Calu3 (cell line): ENCODE measurements around the gene SYTL1. TPM values are rescaled to one million over a fixed set of nuclear protein-coding genes. Genes with fewer than 3 reads are reported as not detected.
A peak's percentile ranks its signal among the peaks of the same experiment; 100 is the strongest.

Experiments
- BruUV-seq: library from RNA; stranded (reverse); fragments of 400-500 nt; replicated peaks from 2 replicates; lab custom pipeline; 2021; lab: Mats Ljungman, UMichigan
- CTCF ChIA-PET: fragments of 300-600 bp; sonication (Branson Sonifier 250); formaldehyde crosslinking; loops from one replicate; lab custom pipeline; 2022; ENCODE audit warnings: antibody characterized with exemption; lab: Charles Lee
- DNase-seq: peaks from one replicate; pipeline ENCODE4 v3.0.0; 2022
- H3K27ac Mint-ChIP-seq: one replicate; pipeline ENCODE4 v1.8.0; 2022; ENCODE audit warnings: mixed read lengths; ENCODE audit not compliant: unreplicated experiment
- H3K27me3 Mint-ChIP-seq: one replicate; pipeline ENCODE4 v1.8.0; 2022; ENCODE audit warnings: mixed read lengths; ENCODE audit not compliant: unreplicated experiment
- H3K36me3 Mint-ChIP-seq: one replicate; pipeline ENCODE4 v1.8.0; 2022; ENCODE audit warnings: mild to moderate bottlenecking, moderate library complexity, mixed read lengths; ENCODE audit not compliant: insufficient read depth, unreplicated experiment
- H3K4me1 Mint-ChIP-seq: one replicate; pipeline ENCODE4 v1.8.0; 2022; ENCODE audit warnings: mild to moderate bottlenecking, low read depth, mixed read lengths; ENCODE audit not compliant: unreplicated experiment
- H3K4me3 Mint-ChIP-seq: one replicate; pipeline ENCODE4 v1.8.0; 2022; ENCODE audit warnings: mild to moderate bottlenecking, low read depth, moderate library complexity, mixed read lengths; ENCODE audit not compliant: unreplicated experiment
- H3K9me3 Mint-ChIP-seq: one replicate; pipeline ENCODE4 v1.8.0; 2022; ENCODE audit warnings: low read depth, mixed read lengths; ENCODE audit not compliant: unreplicated experiment
- CTCF ChIP-seq: fragments of 200-600 bp; IDR thresholded peaks from one replicate; pipeline ENCODE4 v1.8.0; 2022; ENCODE audit warnings: antibody characterized with exemption; ENCODE audit not compliant: unreplicated experiment
- intact Hi-C: fragments of 100-400 bp; cut with micrococcal nuclease; formaldehyde crosslinking; loops from one replicate; pipeline ENCODE4 v1.10.0; 2022; ENCODE audit not compliant: unreplicated experiment
- total RNA-seq: library from RNA; stranded (reverse); gene quantifications from 2 replicates; pipeline ENCODE4 v1.2.3, GENCODE V29; 2022

Gene SYTL1
- total RNA-seq, 1 experiment from 2014 or later: 15.0 TPM

GRCh38 chr1:27393641-27394281 is 51.9 kb downstream of the SYTL1 start:
- peaks cover 30% of the 10 kb centered on the region for H3K27me3 Mint-ChIP-seq
- TF ChIP-seq CTCF: no peak
- CTCF ChIA-PET: no interaction called here
- DNase-seq: no peak
- BruUV-seq: no TSS peak
- H3K4me3 Mint-ChIP-seq: no peak overlapping the region
- intact Hi-C loops: no loop called here
- no peaks in the 10 kb centered on the region for H3K9me3 Mint-ChIP-seq
- H3K36me3 Mint-ChIP-seq: peaks cover 32% of the 10 kb centered on the region
- H3K4me1 Mint-ChIP-seq: peaks cover 11% of the 10 kb centered on the region
- no peak overlapping the region for H3K27ac Mint-ChIP-seq

GRCh38 chr1:27394282-27394658 is 52.4 kb downstream of the SYTL1 start:
- H3K4me1 Mint-ChIP-seq: peaks cover 11% of the 10 kb centered on the region
- no peak overlapping the region for H3K4me3 Mint-ChIP-seq
- peaks cover 30% of the 10 kb centered on the region for H3K27me3 Mint-ChIP-seq
- H3K27ac Mint-ChIP-seq: no peak overlapping the region
- CTCF ChIA-PET: interaction anchor here (0.7 to 1.7 kb wide), 7 partner anchors 26 to 255 kb away, joined by 3 to 10 read pairs (median 4); partner anchors contain the start of gene MAP3K6
- H3K36me3 Mint-ChIP-seq: peaks cover 34% of the 10 kb centered on the region
- intact Hi-C loops: no loop called here
- TF ChIP-seq CTCF: no peak
- BruUV-seq: no TSS peak
- no peaks in the 10 kb centered on the region for H3K9me3 Mint-ChIP-seq
- no peak for DNase-seq

- no peak overlapping the region for H3K4me3 Mint-ChIP-seq
Observed at GRCh38 chr1:27394925-27395324, 53.1 kb downstream of the SYTL1 start.

GRCh38 chr1:27395441-27396195 is 53.8 kb downstream of the SYTL1 start:
- peak; percentile 81 for TF ChIP-seq CTCF
- H3K4me3 Mint-ChIP-seq: no peak overlapping the region

More at GRCh38 chr1:27394925-27395324, 53.1 kb downstream of the SYTL1 start:
- no peak for TF ChIP-seq CTCF
- H3K27me3 Mint-ChIP-seq: peaks cover 27% of the 10 kb centered on the region
- H3K4me1 Mint-ChIP-seq: peaks cover 11% of the 10 kb centered on the region
- peaks cover 34% of the 10 kb centered on the region for H3K36me3 Mint-ChIP-seq
- intact Hi-C loops: no loop called here
- H3K9me3 Mint-ChIP-seq: no peaks in the 10 kb centered on the region
- CTCF ChIA-PET: interaction anchor here (0.6 to 1.7 kb wide), 10 partner anchors 27 to 254 kb away, joined by 3 to 10 read pairs (median 4); partner anchors contain the start of gene MAP3K6
- no peak overlapping the region for H3K27ac Mint-ChIP-seq
- BruUV-seq: TSS peak; percentile 86
- DNase-seq: no peak

More at GRCh38 chr1:27395441-27396195, 53.8 kb downstream of the SYTL1 start:
- Mint-ChIP-seq H3K4me1 (peaks cover 11% of the 10 kb centered on the region), H3K36me3 (peaks cover 38% of the 10 kb centered on the region), H3K27ac (no peak overlapping the region), H3K9me3 (no peaks in the 10 kb centered on the region), H3K27me3 (peaks cover 20% of the 10 kb centered on the region)
- intact Hi-C loops: no loop called here
- CTCF ChIA-PET: interaction anchor here (0.6 to 1.7 kb wide), 9 partner anchors 27 to 253 kb away, joined by 3 to 10 read pairs (median 5); partner anchors contain the start of gene MAP3K6
- BruUV-seq: no TSS peak
- DNase-seq: peak; percentile 75
